Endothelial cell of umbilical vein (primary cell): ENCODE data around the gene KIAA1671. TPM values are rescaled to one million over a fixed set of nuclear protein-coding genes. Genes with fewer than 3 reads are reported as not detected.
A peak's percentile ranks its signal among the peaks of the same experiment; 100 is the strongest.

Source experiments
- BruUV-seq: library from RNA; stranded (reverse); fragments of 400-500 nt; replicated peaks from 2 replicates; lab custom pipeline; 2021; lab: Mats Ljungman, UMichigan
- CTCF ChIA-PET: fragments of 300-600, 350-600 bp; sonication (Branson Sonifier 250); formaldehyde crosslinking; loops from one replicate; lab custom pipeline; 2021; ENCODE audit warnings: antibody characterized with exemption, inconsistent platforms; lab: Charles Lee
- POLR2A ChIA-PET: fragments of 300-600, 350-600 bp; sonication (Branson Sonifier 250); formaldehyde crosslinking; loops from one replicate; lab custom pipeline; 2021; ENCODE audit warnings: antibody characterized with exemption, inconsistent platforms; lab: Charles Lee
- DNase-seq: peaks from one replicate; pipeline ENCODE4 v3.0.0-alpha.2; 2011; ENCODE audit warnings: low read depth, low spot score
- FAIRE-seq: peaks from 2 replicates; lab custom pipeline; 2011; peaks lifted over from hg19 to GRCh38; lab: Jason Lieb, UNC
- H2AFZ ChIP-seq: 2 replicates; pipeline ENCODE4 v1.6.0; 2012; ENCODE audit warnings: low read depth, low read length, control low read depth, inconsistent platforms
- H3K27ac ChIP-seq: 2 replicates; pipeline ENCODE4 v1.5.1; 2011; ENCODE audit warnings: low read depth, mild to moderate bottlenecking, control low read depth, low read length, moderate library complexity; ENCODE audit not compliant: insufficient read depth
- H3K27me3 ChIP-seq, 2 experiments: 2 replicates each; pipeline versions ENCODE4 v1.6.0 to v1.6.1; 2011; ENCODE audit warnings: low read length in 2 of 2, mixed read lengths in 1 of 2; ENCODE audit not compliant: control insufficient read depth in 2 of 2, insufficient read depth in 2 of 2
- H3K36me3 ChIP-seq, 2 experiments: 2 replicates in 1 of 2; 3 replicates in 1 of 2; pipeline ENCODE4 v1.5.1; 2011; ENCODE audit warnings: low read length in 2 of 2, mild to moderate bottlenecking in 1 of 2, moderate library complexity in 1 of 2; ENCODE audit not compliant: control insufficient read depth in 2 of 2, insufficient read depth in 2 of 2; ENCODE audit errors: extremely low read depth in 1 of 2
- H3K4me1 ChIP-seq: 3 replicates; pipeline ENCODE4 v1.5.1; 2011; ENCODE audit warnings: mild to moderate bottlenecking, low read length; ENCODE audit not compliant: control insufficient read depth, insufficient read depth; ENCODE audit errors: extremely low read depth
- H3K4me2 ChIP-seq: 2 replicates; pipeline ENCODE4 v1.6.1; 2011; ENCODE audit warnings: low read length, control low read depth, mixed read lengths; ENCODE audit not compliant: insufficient read depth
- H3K4me3 ChIP-seq, 3 experiments: fragments of 200-600 bp in 1 of 3; sonication (generic), shearing (Covaris generic) in 1 of 3; replicated peaks in 1 of 3; 2 replicates each; pipeline ENCODE4 v1.5.1; 2011 to 2016; ENCODE audit warnings: control low read depth in 3 of 3, low read length in 3 of 3, mild to moderate bottlenecking in 2 of 3, inconsistent platforms in 1 of 3, low read depth in 1 of 3, moderate library complexity in 1 of 3; ENCODE audit not compliant: insufficient read depth in 1 of 3
- H3K79me2 ChIP-seq: 2 replicates; pipeline ENCODE4 v1.6.0; 2012; ENCODE audit warnings: low read length, inconsistent platforms; ENCODE audit not compliant: control insufficient read depth, insufficient read depth
- H3K9ac ChIP-seq: replicated peaks from 2 replicates; pipeline ENCODE3; 2011; ENCODE audit warnings: low read length, control low read depth; ENCODE audit not compliant: insufficient read depth; ENCODE audit errors: extremely low read depth
- H3K9me1 ChIP-seq: replicated peaks from 3 replicates; pipeline ENCODE4 v1.6.0; 2011; ENCODE audit warnings: mild to moderate bottlenecking, low read length; ENCODE audit not compliant: control insufficient read depth, insufficient read depth; ENCODE audit errors: extremely low read depth
- H3K9me3 ChIP-seq: replicated peaks from 2 replicates; pipeline ENCODE4 v1.5.1; 2012; ENCODE audit warnings: low read length, inconsistent platforms; ENCODE audit not compliant: control insufficient read depth, insufficient read depth
- H4K20me1 ChIP-seq: replicated peaks from 2 replicates; pipeline ENCODE3; 2011; ENCODE audit warnings: mild to moderate bottlenecking, low read length; ENCODE audit not compliant: control insufficient read depth, insufficient read depth; ENCODE audit errors: extremely low read depth
- CTCF ChIP-seq, 2 donors: IDR thresholded peaks; 1 replicate in 1 of 2; 2 replicates in 1 of 2; pipeline ENCODE4 v1.5.1; 2011; ENCODE audit warnings: low read length in 2 of 2, mild to moderate bottlenecking in 2 of 2, moderate library complexity in 2 of 2, control low read depth in 1 of 2, inconsistent platforms in 1 of 2, low read depth in 1 of 2; ENCODE audit not compliant: insufficient read depth in 1 of 2; ENCODE audit errors: extremely low read depth in 1 of 2
- EZH2 ChIP-seq: IDR thresholded peaks from 2 replicates; pipeline ENCODE4 v1.6.1; 2012; ENCODE audit warnings: borderline replicate concordance, low read depth, mild to moderate bottlenecking, moderate library complexity, low read length, inconsistent platforms; ENCODE audit not compliant: severe bottlenecking
- FOS ChIP-seq: IDR thresholded peaks from 2 replicates; pipeline ENCODE4 v1.6.1; 2011; ENCODE audit warnings: mild to moderate bottlenecking, low read length, moderate library complexity, borderline replicate concordance; ENCODE audit not compliant: insufficient read depth
- GATA2 ChIP-seq: IDR thresholded peaks from 2 replicates; pipeline ENCODE4 v1.7.0; 2011; ENCODE audit warnings: low read depth, mild to moderate bottlenecking, moderate library complexity, mixed read lengths, low read length; ENCODE audit not compliant: insufficient read length, insufficient read depth
- JUN ChIP-seq: IDR thresholded peaks from 2 replicates; pipeline ENCODE4 v1.6.1; 2011; ENCODE audit warnings: borderline replicate concordance, low read depth; ENCODE audit not compliant: insufficient read length, insufficient read depth
- MAX ChIP-seq: IDR thresholded peaks from 2 replicates; pipeline ENCODE4 v1.6.1; 2011; ENCODE audit not compliant: insufficient read depth, insufficient read length
- MYC ChIP-seq: IDR thresholded peaks from one replicate; pipeline ENCODE4 v1.6.1; 2011; ENCODE audit warnings: mild to moderate bottlenecking, low read depth, low read length
- POLR2A ChIP-seq: IDR thresholded peaks from 2 replicates; pipeline ENCODE4 v1.6.1; 2012; ENCODE audit warnings: low read depth, mild to moderate bottlenecking, control low read depth, low read length
- POLR2AphosphoS5 ChIP-seq: IDR thresholded peaks from 2 replicates; pipeline ENCODE4 v1.6.1; 2012; ENCODE audit warnings: low read depth, mild to moderate bottlenecking, control low read depth, low read length, moderate library complexity; ENCODE audit not compliant: insufficient read depth
- dilution Hi-C: fragments of 300-500 bp; cut with MboI; formaldehyde crosslinking; loops from one replicate; pipeline ENCODE4 v1.15.0; 2019; ENCODE audit warnings: low sequenced_read_pairs; ENCODE audit not compliant: extremely low pct_ligation_motif_present
- intact Hi-C: fragments of 100-400 bp; cut with micrococcal nuclease; formaldehyde crosslinking; loops from one replicate; pipeline ENCODE4 v1.10.0; 2022
- polyA plus RNA-seq, 4 experiments: library from polyadenylated mRNA; depleted of rRNA in 3 of 4; stranded (reverse) in 3 of 4; unstranded in 1 of 4; fragments of >200 nt; gene quantifications; 2 replicates each; pipeline versions ENCODE4 v1.2.1 to v1.2.3, GENCODE V29; 2011 to 2012; ENCODE audit warnings: missing spikeins in 1 of 4
- total RNA-seq: library from RNA; stranded (reverse); gene quantifications from 2 replicates; pipeline ENCODE4 v1.2.3, GENCODE V29; 2021

Gene KIAA1671
- total and polyA plus RNA-seq, 2 donors (not counting 3 experiments of a cell fraction or from before 2014, with no cell fraction given), result 23.1 to 85.1 TPM

- peaks cover 0 to 7% of the 10 kb centered on the region in 2 experiments for H3K36me3 ChIP-seq
- no peak overlapping the region for H3K27ac ChIP-seq
- no peak overlapping the region for H3K4me2 ChIP-seq
- dilution Hi-C loops, result no loop called here
- FAIRE-seq (peak; percentile 72), DNase-seq (peak; percentile 22)
- CTCF ChIA-PET, result interaction anchor here (0.6 to 11.6 kb wide), 4 partner anchors 27 to 110 kb away, joined by 3 to 378 read pairs (median 4); partner anchors contain the start of genes KIAA1671 and LHFPL7
- H3K9ac ChIP-seq, result no peak overlapping the region
- H3K4me3 ChIP-seq, result no peak overlapping the region
- H3K9me1 ChIP-seq, result no peaks in the 10 kb centered on the region
- no peaks in the 10 kb centered on the region for H4K20me1 ChIP-seq
- no TSS peak for BruUV-seq
- peaks cover 7% of the 10 kb centered on the region for H3K4me1 ChIP-seq
- no peak overlapping the region for H2AFZ ChIP-seq
- H3K27me3 ChIP-seq, result no peaks in the 10 kb centered on the region
- intact Hi-C loops, result no loop called here
- no peaks in the 10 kb centered on the region for H3K79me2 ChIP-seq
- POLR2A ChIA-PET, result no interaction called here
- no peak for TF ChIP-seq POLR2A
- TF ChIP-seq CTCF (IDR thresholded peaks at IDR 0.05; ENCODE audit: extremely low read depth in 1 of 2, insufficient read depth in 1 of 2, low read depth in 1 of 2, low read length in 2 of 2), result no peak
- TF ChIP-seq MAX, result no peak
- no peak for TF ChIP-seq MYC
- TF ChIP-seq FOS, result no peak
- TF ChIP-seq EZH2, result no peak
- TF ChIP-seq GATA2, result no peak
- TF ChIP-seq POLR2AphosphoS5, result no peak
- no peak for TF ChIP-seq JUN
- no peaks in the 10 kb centered on the region for H3K9me3 ChIP-seq
These were observed 102.5 kb downstream of the KIAA1671 start for GRCh38 chr22:25054943-25055511.
